Neural cell (in vitro differentiated cells): Measurements from ENCODE around the gene ASTL.

Experiments
- EP300 ChIP-seq: fragments of 450-650 bp; conservative IDR thresholded peaks from 2 replicates; pipeline ENCODE4 v1.6.1; 2014; ENCODE audit warnings: antibody characterized with exemption, mild to moderate bottlenecking, moderate library complexity; ENCODE audit not compliant: poor library complexity, severe bottlenecking
- EZH2 ChIP-seq: fragments of 200-600, 300-800 bp; shearing (Covaris generic), sonication (generic); IDR thresholded peaks from 2 replicates; pipeline ENCODE4 v1.6.1; 2014; ENCODE audit warnings: antibody characterized with exemption, low read length, borderline replicate concordance, mild to moderate bottlenecking; ENCODE audit not compliant: insufficient read depth, poor library complexity, severe bottlenecking
- MXI1 ChIP-seq: fragments of 450-650 bp; conservative IDR thresholded peaks from 2 replicates; pipeline ENCODE4 v1.6.1; 2014; ENCODE audit warnings: antibody characterized with exemption, mild to moderate bottlenecking; ENCODE audit not compliant: poor library complexity, severe bottlenecking
- POLR2AphosphoS5 ChIP-seq: IDR thresholded peaks from 2 replicates; pipeline ENCODE4 v1.6.1; 2012
- RAD21 ChIP-seq: fragments of 450-650 bp; conservative IDR thresholded peaks from 2 replicates; pipeline ENCODE4 v1.6.1; 2014; ENCODE audit warnings: antibody characterized with exemption, mild to moderate bottlenecking, moderate library complexity
- TAF1 ChIP-seq: IDR thresholded peaks from 2 replicates; pipeline ENCODE4 v1.6.1; 2012; ENCODE audit warnings: low read depth
- TF ChIP-seq, protein P1 (sequence below): fragments of 450-650 bp; IDR thresholded peaks from 2 replicates; pipeline ENCODE4 v1.5.1; 2014; ENCODE audit warnings: antibody characterized with exemption, mild to moderate bottlenecking, moderate library complexity; ENCODE audit not compliant: poor library complexity, severe bottlenecking
- TF ChIP-seq, protein P2 (sequence below): IDR thresholded peaks from 2 replicates; pipeline ENCODE4 v1.6.1; 2012; ENCODE audit warnings: borderline replicate concordance

DNA sequence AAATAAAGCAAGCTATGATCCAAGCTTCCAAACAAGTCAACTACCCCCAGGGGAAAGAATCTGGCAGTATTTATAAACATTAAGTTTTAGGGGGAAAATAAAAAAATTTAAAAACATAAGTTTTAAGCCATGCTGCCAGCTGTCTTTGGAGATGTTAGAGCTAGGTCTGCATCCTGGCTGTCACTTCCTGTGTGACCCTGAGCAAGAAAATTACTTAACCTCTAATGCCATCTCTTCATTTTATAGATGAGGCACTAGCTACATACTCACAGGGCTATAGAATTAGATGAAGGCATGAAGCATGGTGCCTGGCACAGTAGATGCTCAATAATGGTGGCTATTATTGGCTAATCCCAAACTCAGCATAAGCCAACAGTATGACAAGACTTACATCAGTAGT, 42.2 kb upstream of the ASTL start:
- TF ChIP-seq, protein P1, sequence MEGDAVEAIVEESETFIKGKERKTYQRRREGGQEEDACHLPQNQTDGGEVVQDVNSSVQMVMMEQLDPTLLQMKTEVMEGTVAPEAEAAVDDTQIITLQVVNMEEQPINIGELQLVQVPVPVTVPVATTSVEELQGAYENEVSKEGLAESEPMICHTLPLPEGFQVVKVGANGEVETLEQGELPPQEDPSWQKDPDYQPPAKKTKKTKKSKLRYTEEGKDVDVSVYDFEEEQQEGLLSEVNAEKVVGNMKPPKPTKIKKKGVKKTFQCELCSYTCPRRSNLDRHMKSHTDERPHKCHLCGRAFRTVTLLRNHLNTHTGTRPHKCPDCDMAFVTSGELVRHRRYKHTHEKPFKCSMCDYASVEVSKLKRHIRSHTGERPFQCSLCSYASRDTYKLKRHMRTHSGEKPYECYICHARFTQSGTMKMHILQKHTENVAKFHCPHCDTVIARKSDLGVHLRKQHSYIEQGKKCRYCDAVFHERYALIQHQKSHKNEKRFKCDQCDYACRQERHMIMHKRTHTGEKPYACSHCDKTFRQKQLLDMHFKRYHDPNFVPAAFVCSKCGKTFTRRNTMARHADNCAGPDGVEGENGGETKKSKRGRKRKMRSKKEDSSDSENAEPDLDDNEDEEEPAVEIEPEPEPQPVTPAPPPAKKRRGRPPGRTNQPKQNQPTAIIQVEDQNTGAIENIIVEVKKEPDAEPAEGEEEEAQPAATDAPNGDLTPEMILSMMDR: no peak
- TF ChIP-seq EP300: no peak
- TF ChIP-seq POLR2AphosphoS5: no peak
- no peak for TF ChIP-seq RAD21
- TF ChIP-seq, protein P2, sequence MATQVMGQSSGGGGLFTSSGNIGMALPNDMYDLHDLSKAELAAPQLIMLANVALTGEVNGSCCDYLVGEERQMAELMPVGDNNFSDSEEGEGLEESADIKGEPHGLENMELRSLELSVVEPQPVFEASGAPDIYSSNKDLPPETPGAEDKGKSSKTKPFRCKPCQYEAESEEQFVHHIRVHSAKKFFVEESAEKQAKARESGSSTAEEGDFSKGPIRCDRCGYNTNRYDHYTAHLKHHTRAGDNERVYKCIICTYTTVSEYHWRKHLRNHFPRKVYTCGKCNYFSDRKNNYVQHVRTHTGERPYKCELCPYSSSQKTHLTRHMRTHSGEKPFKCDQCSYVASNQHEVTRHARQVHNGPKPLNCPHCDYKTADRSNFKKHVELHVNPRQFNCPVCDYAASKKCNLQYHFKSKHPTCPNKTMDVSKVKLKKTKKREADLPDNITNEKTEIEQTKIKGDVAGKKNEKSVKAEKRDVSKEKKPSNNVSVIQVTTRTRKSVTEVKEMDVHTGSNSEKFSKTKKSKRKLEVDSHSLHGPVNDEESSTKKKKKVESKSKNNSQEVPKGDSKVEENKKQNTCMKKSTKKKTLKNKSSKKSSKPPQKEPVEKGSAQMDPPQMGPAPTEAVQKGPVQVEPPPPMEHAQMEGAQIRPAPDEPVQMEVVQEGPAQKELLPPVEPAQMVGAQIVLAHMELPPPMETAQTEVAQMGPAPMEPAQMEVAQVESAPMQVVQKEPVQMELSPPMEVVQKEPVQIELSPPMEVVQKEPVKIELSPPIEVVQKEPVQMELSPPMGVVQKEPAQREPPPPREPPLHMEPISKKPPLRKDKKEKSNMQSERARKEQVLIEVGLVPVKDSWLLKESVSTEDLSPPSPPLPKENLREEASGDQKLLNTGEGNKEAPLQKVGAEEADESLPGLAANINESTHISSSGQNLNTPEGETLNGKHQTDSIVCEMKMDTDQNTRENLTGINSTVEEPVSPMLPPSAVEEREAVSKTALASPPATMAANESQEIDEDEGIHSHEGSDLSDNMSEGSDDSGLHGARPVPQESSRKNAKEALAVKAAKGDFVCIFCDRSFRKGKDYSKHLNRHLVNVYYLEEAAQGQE: no peak
- no peak for TF ChIP-seq MXI1
- no peak for TF ChIP-seq EZH2
- no peak for TF ChIP-seq TAF1
